ENCODE results near the gene DTNB.
"Not testable (repeated sequence)": the region's sequence is repeated elsewhere in the genome, so short reads cannot be mapped to it uniquely, and the experiment has no call there.

The DTNB gene

GRCh38 chr2:25590921-25591505, 82.4 kb downstream of the DTNB start:
- DNase-seq (ENCODE audit: low read depth in 3 of 3, low spot score in 1 of 3): no peak

GRCh38 chr2:25589676-25590205, 83.6 kb downstream of the DTNB start:
- DNase-seq (ENCODE audit: low read depth in 3 of 3, low spot score in 1 of 3): no peak

- DNase-seq (ENCODE audit: low read depth in 3 of 3, low spot score in 1 of 3): no peak
These were observed 84.8 kb downstream of the DTNB start for GRCh38 chr2:25588576-25588975.

DNA sequence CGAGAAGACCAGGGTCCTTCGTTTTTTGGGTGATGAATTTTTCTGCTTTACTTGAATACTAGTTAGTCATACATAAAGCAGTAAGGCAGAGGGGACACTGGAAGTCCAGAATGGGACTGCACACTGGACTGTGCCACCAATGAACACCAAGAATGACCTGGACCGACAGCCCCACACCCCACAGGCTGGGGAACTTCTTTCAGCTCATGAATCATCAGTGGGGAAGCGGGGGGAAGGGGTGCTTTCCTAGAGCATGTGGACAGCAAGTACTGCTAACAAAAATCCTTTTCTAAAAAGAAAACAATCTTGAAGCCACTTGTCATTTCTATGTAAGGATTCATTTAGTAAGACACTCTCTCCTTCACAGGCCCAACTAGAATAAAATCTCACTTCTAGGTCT, 86.0 kb downstream of the DTNB start:
- DNase-seq (ENCODE audit: low read depth in 3 of 3, low spot score in 1 of 3): no peak

GRCh38 chr2:25586726-25587144, 86.6 kb downstream of the DTNB start:
- no peak for DNase-seq (ENCODE audit: low read depth in 3 of 3, low spot score in 1 of 3)

DNA sequence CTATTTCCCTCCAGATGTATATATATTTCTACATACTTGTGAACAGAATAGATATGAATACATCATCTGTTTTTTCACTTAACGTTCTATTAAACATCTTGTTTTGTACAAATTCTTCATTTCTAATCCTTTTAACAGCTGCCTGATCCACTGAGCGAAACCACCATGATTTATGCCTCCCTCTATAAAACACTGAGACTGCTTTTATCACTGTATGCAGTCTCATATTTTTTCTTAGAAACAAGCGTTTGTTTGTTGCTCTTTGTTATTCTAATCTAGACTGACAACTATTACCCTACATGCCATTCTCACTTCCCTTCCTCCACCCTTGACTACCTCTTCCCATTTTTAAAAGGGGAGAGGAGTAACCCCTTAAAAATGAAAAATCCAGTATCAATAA, 88.2 kb downstream of the DTNB start:
- no peak for DNase-seq (ENCODE audit: low read depth in 3 of 3, low spot score in 1 of 3)

DNA sequence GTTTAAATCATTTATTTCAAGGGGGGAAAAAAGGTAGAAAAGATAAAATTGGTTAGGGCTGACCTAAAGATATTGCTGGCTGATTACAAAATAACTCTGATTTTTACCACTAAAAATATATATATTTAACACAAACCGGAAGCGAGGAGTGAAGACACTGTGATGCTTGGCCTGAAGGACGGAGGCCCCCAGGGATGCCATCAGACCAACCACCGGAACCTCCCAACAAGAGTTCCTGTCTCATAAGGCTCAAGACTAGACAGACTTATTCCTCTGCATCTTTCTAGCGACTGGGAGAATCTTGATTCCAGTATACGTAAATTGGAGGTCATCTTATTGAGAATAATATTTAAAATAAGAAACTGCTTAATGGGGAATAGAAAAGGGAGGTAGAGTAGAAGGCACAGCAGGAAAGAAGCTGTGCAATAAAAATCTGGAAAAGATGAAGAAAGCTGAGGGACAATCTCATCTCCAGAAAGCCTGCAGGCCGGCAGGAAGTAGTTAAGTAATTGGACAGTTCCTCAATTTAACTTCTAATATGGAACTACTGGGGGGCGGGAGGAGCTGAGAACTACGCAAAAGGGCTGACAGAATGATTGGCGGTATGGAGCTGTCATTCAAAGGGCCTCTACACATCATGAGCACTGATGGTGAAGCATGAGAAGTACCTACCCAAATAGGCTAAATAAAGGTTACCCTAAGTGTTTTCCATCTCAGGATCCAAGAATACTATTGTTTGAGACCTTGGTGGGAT, 91.1 kb downstream of the DTNB start:
- DNase-seq (ENCODE audit: low read depth in 3 of 3, low spot score in 1 of 3): no peak

- DNase-seq (ENCODE audit: low read depth in 3 of 3, low spot score in 1 of 3): no peak
These were observed 96.8 kb downstream of the DTNB start for GRCh38 chr2:25576596-25576995.

GRCh38 chr2:25572638-25573037, 100.7 kb downstream of the DTNB start:
- DNase-seq (ENCODE audit: low read depth in 3 of 3, low spot score in 1 of 3): no peak

DNA sequence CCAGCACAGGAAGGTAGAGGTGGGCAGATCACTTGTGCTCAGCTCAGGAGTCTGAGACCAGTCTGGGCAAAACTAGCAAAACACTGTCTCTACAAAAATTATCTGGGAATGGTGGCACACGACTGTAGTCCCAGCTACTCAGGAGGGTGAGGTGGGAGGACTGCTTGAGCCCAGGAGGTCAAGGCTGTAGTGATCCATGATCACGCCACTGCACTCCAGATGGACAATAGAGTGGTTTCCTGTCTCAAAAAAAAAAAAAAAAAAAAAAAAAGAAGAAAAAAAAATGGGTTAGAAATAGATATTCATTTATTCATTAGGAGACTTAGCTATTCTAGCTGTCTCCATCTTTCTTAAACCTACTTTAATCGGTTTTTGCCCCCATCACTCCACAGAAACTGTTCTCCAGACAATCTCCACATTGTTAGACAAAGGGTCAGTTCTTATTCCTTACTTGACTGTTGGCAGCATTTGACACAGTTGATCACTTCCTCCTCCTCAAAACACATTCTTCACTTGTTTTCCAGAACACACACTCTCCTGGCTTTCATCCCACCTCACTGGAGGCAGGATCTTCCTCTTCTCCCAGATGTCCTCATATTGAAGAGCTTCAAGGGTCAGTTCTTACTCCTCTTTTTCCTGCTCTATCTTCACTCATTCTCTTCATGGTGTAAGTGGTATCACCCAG, 103.1 kb downstream of the DTNB start:
- no peak for DNase-seq (ENCODE audit: low read depth in 3 of 3, low spot score in 1 of 3)

DNA sequence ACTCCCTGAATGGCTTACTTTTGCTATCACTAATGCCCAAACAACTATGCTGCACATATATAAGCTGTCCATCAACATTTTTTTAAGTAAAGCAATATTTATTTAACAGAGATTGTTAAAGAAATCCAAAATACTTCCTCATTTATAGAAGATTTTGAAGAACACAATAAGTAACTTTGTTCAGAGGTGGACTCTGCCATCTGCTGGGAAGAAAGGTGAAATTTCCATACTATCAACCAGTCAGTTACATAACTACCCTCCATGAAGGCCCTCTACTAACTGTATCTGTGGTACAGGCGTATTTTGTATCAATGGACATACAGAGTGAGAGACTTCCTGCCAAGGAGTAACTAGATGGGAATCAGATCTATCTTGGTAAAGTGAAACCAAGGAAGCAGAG, 106.0 kb downstream of the DTNB start:
- DNase-seq (ENCODE audit: low read depth in 3 of 3, low spot score in 1 of 3): no peak

DNA sequence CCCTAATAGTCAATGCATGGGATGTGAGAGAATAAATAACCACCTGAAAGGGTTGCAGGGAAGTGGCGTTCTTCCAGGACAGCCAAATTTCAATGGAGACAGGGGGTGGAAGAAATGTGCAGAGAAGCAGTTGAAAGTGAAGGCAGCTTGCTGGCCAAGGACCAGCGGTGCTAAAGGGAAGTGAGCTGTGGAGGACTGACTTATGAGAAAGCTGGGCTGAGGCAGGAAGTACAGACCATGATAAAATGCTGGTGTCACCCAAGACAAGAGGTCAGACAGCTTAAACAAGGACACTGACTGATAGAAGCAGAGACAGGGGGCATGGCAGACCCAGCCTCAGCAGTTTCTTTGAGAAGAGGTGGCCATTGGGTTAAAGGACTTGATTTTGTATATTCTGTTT, 106.7 kb downstream of the DTNB start:
- no peak for DNase-seq (ENCODE audit: low read depth in 3 of 3, low spot score in 1 of 3)

- no peak for DNase-seq (ENCODE audit: low read depth in 3 of 3, low spot score in 1 of 3)
These were observed 107.3 kb downstream of the DTNB start for GRCh38 chr2:25566094-25566493.

DNA sequence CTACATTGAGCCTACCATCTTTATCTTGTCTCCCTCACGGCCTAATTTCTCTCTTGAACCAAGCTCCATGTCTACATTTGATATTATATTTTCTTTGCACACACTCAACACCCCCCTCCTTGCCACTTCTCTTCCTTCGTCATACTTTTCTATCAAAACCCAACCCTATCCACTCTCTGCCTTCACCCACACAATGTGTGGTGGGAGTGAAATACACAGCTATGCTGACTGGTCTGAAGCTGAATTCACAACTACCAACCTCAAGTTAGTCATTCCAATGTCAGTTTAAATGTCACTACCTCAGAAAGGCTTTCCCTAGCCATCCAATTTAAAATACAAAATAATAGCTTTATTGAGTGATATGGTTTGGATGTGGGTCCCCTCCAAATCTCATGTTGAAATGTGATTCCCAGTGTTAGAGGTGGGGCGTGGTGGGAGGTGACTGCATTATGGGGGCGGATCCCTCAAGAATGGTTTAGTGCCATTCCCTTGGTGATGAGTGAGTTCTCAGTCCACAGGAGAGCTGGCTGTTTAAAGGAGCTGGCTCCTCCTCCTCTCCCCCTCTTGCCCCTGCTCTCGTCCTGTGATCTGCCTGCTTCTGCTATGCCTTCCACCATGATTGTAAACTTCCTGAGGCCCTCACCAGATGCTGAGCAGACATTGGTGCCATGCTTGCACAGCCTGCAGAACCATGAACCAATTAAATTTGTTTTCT, 112.1 kb downstream of the DTNB start:
- DNase-seq (ENCODE audit: low read depth in 3 of 3, low spot score in 1 of 3): no peak

GRCh38 chr2:25559148-25559547, 114.2 kb downstream of the DTNB start:
- DNase-seq (ENCODE audit: low read depth in 3 of 3, low spot score in 1 of 3): no peak

DNA sequence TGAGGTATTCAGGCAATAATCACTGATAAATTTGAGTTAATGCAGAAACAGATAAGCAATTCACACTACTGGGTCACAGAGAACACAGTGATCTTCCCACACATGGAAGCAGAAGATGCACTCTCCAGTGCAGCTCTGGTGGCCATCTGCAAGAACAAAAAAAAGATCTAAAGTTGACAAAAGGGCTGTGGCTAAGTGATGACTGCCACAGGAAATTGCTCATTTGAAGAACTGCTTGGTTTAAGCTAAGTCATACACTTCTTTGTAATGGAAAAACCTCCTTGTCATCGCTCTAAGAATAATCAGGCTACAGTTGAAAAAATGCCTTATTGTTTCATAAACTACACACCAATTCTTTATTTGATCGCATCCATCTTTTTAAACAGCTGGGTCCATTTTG, 115.1 kb downstream of the DTNB start:
- DNase-seq (ENCODE audit: low read depth in 3 of 3, low spot score in 1 of 3): no peak

DNA sequence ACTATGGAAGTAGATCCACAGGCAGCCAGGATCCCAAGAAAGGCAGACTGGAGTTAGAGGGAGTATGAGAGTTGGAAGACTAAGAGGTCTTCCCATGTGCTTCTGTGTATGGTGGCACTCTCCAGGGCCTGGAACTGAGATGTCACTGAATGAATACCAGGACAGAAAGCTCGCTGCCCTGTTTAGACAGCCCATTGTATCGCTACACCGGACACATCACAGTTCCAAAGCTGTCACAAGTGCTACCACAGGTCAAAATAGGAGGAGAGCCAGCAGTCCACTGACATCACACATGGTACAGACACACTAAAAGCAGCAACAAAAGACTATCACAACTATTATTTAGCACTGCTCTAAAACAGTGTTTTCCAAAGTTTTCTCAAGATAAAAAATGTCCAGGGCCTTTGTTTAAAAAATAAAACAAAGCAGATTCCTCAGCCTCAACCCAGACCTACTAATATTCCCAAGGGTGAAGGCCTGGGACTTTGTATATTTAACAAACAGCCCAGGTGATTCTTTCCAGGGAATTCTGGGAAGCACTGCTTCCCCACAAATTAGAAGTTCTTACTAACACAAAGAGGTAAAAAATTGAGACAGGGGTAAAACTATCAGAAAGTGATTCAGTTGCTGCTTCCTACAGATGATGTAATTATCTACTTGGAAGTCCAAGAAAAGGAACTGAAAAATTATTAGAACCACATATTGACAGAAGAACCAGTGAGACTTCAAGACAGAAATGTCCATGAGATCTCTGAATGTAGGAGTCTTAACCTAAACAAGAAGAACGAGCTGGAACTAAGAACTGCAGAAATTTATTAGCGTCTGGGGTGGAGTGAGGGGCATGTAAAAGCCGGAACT, 116.0 kb downstream of the DTNB start:
- no peak for DNase-seq (ENCODE audit: low read depth in 3 of 3, low spot score in 1 of 3)

DNA sequence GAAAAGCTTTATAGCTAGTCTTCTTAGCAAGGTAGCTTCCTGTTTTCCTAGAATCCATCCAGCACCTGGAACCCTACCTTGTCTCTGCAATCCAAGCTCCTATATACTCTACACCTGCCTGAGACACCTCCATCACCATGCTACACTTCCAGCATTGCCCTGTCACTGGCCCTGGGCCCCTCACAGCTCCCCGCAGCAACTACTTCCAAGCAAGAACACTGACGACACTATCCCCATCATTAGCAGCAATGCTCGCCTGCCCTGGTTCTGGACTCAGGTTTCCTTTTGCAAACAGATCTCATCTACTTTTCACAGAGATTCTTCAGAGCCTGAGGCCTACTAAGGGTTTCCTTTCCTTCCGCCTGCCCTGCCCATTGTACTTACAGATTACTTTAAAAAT, 121.1 kb downstream of the DTNB start:
- DNase-seq (ENCODE audit: low read depth in 3 of 3, low spot score in 1 of 3): no peak

DNA sequence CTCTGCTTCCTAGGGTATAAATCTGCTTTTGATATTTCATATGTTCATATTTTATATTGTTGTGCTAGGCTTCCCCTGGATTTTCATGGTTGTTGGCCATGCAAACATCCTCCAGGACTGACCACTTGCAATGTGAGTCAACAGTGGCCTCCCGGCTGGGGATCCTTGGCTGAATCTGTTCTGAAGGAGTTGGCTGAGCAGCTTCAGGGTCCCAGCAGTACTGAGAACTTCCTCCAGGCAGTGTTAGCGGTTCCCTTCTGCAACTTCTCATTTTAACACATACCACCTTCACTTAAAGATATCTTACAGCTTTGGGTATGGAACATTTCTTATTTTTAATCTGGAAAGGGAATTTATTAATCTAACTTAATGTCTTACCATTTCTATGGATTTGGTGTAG, 122.1 kb downstream of the DTNB start:
- no peak for DNase-seq (ENCODE audit: low read depth in 3 of 3, low spot score in 1 of 3)

GRCh38 chr2:25549571-25549970, 123.8 kb downstream of the DTNB start:
- DNase-seq (ENCODE audit: low read depth in 3 of 3, low spot score in 1 of 3): not testable (repeated sequence)

GRCh38 chr2:25548601-25549000, 124.8 kb downstream of the DTNB start:
- no peak for DNase-seq (ENCODE audit: low read depth in 3 of 3, low spot score in 1 of 3)

All from stimulated activated CD4-positive, alpha-beta T cell treated with anti-CD3 and anti-CD28 coated beads, TNF-alpha, amount 100 ng/mL, for 1 hour (primary cell).